Keratinocyte (primary cell): Measurements from ENCODE around the gene EFCAB10. TPM values are rescaled to one million over a fixed set of nuclear protein-coding genes. Genes with fewer than 3 reads are reported as not detected.
"Not testable (repeated sequence)": the region's sequence is repeated elsewhere in the genome, so short reads cannot be mapped to it uniquely, and the experiment has no call there.

ENCODE experiments used
- DNase-seq: peaks from one replicate; pipeline ENCODE4 v3.0.0-alpha.2; 2011; ENCODE audit warnings: low read depth, missing footprints, low spot score
- FAIRE-seq: peaks from 2 replicates; lab custom pipeline; 2011; peaks lifted over from hg19 to GRCh38; lab: Jason Lieb, UNC
- H2AFZ ChIP-seq: 2 replicates; pipeline ENCODE4 v1.6.0; 2012; ENCODE audit warnings: low read length, control low read depth, inconsistent platforms; ENCODE audit not compliant: control insufficient read depth
- H3K27ac ChIP-seq: 2 replicates; pipeline ENCODE4 v1.5.1; 2011; ENCODE audit warnings: low read length; ENCODE audit not compliant: control insufficient read depth, insufficient read depth
- H3K27me3 ChIP-seq: 3 replicates; pipeline ENCODE4 v1.6.0; 2011; ENCODE audit warnings: low read length; ENCODE audit not compliant: control insufficient read depth, insufficient read depth; ENCODE audit errors: extremely low read depth
- H3K36me3 ChIP-seq, 2 experiments: 2 replicates in 1 of 2; 3 replicates in 1 of 2; pipeline ENCODE4 v1.5.1; 2011; ENCODE audit warnings: low read length in 2 of 2, mild to moderate bottlenecking in 1 of 2; ENCODE audit not compliant: control insufficient read depth in 2 of 2, insufficient read depth in 2 of 2; ENCODE audit errors: extremely low read depth in 1 of 2
- H3K4me1 ChIP-seq: 3 replicates; pipeline ENCODE4 v1.5.1; 2011; ENCODE audit warnings: low read length; ENCODE audit not compliant: control insufficient read depth, insufficient read depth; ENCODE audit errors: extremely low read depth
- H3K4me2 ChIP-seq: 3 replicates; pipeline ENCODE4 v1.6.0; 2011; ENCODE audit warnings: low read depth, low read length; ENCODE audit not compliant: control insufficient read depth, insufficient read depth; ENCODE audit errors: extremely low read depth
- H3K4me3 ChIP-seq, 3 experiments: fragments of 200-600 bp in 1 of 3; sonication (generic) in 1 of 3; 2 replicates in 2 of 3; 3 replicates in 1 of 3; pipeline ENCODE4 v1.5.1; 2011 to 2016; ENCODE audit warnings: low read length in 3 of 3, mild to moderate bottlenecking in 3 of 3, control low read depth in 2 of 3, inconsistent platforms in 1 of 3, low read depth in 1 of 3, mixed read lengths in 1 of 3, mixed run types in 1 of 3, moderate library complexity in 1 of 3; ENCODE audit not compliant: control insufficient read depth in 2 of 3, insufficient read depth in 2 of 3; ENCODE audit errors: extremely low read depth in 1 of 3
- H3K79me2 ChIP-seq: 2 replicates; pipeline ENCODE4 v1.6.0; 2012; ENCODE audit warnings: low read length; ENCODE audit not compliant: control insufficient read depth, insufficient read depth
- H3K9ac ChIP-seq: 3 replicates; pipeline ENCODE4 v1.6.0; 2011; ENCODE audit warnings: low read length; ENCODE audit not compliant: control insufficient read depth, insufficient read depth; ENCODE audit errors: extremely low read depth
- H3K9me1 ChIP-seq: 3 replicates; pipeline ENCODE4 v1.6.0; 2011; ENCODE audit warnings: low read length; ENCODE audit not compliant: control insufficient read depth, insufficient read depth; ENCODE audit errors: extremely low read depth
- H3K9me3 ChIP-seq: 2 replicates; pipeline ENCODE4 v1.5.1; 2012; ENCODE audit warnings: low read depth, low read length; ENCODE audit not compliant: control insufficient read depth
- H4K20me1 ChIP-seq: 3 replicates; pipeline ENCODE4 v1.6.0; 2011; ENCODE audit warnings: low read length; ENCODE audit not compliant: control insufficient read depth, insufficient read depth; ENCODE audit errors: extremely low read depth
- EZH2 ChIP-seq: IDR thresholded peaks from one replicate; pipeline ENCODE4 v1.6.1; 2012; ENCODE audit warnings: inconsistent platforms, mild to moderate bottlenecking, low read length, moderate library complexity
- dilution Hi-C: fragments of 300-500 bp; cut with MboI; formaldehyde crosslinking; loops from one replicate; pipeline ENCODE4 v1.7.0; 2020; ENCODE audit warnings: low sequenced_read_pairs; ENCODE audit not compliant: extremely low pct_ligation_motif_present
- polyA plus RNA-seq, 5 experiments: library from polyadenylated mRNA; depleted of rRNA in 3 of 5; stranded (reverse) in 3 of 5; stranded (forward) in 1 of 5; unstranded in 1 of 5; fragments of >200 nt; gene quantifications; 1 replicate in 1 of 5; 2 replicates in 3 of 5; 3 replicates in 1 of 5; pipeline versions ENCODE4 v1.2.1 to v1.2.3, GENCODE V29; 2011 to 2012; ENCODE audit warnings: missing spikeins in 2 of 5, low read depth in 1 of 5, low replicate concordance in 1 of 5
- TF ChIP-seq, protein P1 (sequence below), 3 experiments: IDR thresholded peaks in 1 of 3; conservative IDR thresholded peaks in 1 of 3; optimal IDR thresholded peaks in 1 of 3; 2 replicates in 2 of 3; 3 replicates in 1 of 3; pipeline versions ENCODE3 to v1.5.1; 2011; ENCODE audit warnings: low read length in 3 of 3, mild to moderate bottlenecking in 3 of 3, moderate library complexity in 2 of 3, control low read depth in 1 of 3, inconsistent platforms in 1 of 3; ENCODE audit not compliant: insufficient read depth in 2 of 3; ENCODE audit errors: extremely low read depth in 1 of 3

Gene EFCAB10
- polyA plus RNA-seq, 1 donor (not counting 4 experiments of a cell fraction or from before 2014, with no cell fraction given): not detected

DNA sequence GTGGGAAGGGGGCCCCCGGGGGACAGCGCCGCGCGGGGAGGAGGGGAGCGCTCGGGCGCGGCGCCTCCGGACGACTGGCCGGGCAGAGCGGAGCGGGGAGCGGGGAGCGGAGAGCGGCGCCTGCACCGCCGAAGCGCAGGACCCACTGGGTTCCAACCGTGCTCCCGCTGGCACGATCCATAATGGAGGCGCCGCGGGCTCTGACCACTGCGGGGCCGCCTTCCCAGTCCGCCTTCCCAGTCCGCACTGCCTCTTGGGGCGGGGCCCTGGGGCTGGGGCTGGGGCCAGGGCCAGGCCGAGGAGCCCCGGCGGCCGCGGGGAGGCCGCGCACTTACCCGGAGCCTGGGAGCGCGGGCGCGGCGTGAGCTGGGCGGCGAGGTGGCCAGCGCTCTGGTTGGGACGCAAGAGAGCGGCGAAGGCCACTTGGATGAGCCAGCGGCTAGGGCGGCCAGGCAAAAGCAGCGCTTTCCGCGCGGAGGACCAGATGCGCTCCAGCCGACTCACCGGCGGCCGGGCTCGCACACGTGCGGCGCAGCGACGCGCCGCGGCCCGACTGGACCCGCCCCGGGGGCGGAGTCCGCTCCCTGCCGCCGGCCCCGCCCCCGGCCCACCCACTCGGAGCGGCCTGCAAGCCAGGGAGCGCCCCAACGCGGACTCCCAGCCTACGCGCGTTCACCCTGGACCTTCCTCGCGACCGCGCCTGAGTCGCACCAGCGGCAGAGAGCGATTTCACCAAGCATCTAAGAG lies 59.4 kb downstream of the EFCAB10 start, which contains the start of gene PUS7:
TSS of gene PUS7 (minus strand) at position 555 of the 747 bp plus-strand sequence. CDS start 13,759 bp downstream, outside the sequence.
- peak within 1 kb of the TSS; percentile 90 for H3K4me2 ChIP-seq
- H3K9me1 ChIP-seq: no peaks in the 10 kb centered on the region
- peak; percentile 26 for DNase-seq
- peak within 1 kb of the TSS; percentile 97 for H2AFZ ChIP-seq
- H4K20me1 ChIP-seq: no peaks in the 10 kb centered on the region
- no peak for TF ChIP-seq EZH2
- TF ChIP-seq, protein P1, sequence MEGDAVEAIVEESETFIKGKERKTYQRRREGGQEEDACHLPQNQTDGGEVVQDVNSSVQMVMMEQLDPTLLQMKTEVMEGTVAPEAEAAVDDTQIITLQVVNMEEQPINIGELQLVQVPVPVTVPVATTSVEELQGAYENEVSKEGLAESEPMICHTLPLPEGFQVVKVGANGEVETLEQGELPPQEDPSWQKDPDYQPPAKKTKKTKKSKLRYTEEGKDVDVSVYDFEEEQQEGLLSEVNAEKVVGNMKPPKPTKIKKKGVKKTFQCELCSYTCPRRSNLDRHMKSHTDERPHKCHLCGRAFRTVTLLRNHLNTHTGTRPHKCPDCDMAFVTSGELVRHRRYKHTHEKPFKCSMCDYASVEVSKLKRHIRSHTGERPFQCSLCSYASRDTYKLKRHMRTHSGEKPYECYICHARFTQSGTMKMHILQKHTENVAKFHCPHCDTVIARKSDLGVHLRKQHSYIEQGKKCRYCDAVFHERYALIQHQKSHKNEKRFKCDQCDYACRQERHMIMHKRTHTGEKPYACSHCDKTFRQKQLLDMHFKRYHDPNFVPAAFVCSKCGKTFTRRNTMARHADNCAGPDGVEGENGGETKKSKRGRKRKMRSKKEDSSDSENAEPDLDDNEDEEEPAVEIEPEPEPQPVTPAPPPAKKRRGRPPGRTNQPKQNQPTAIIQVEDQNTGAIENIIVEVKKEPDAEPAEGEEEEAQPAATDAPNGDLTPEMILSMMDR (optimal IDR thresholded peaks at IDR 0.05 in 1 of 3, IDR thresholded peaks at IDR 0.05 in 1 of 3, conservative IDR thresholded peaks at IDR 0.05 in 1 of 3; ENCODE audit: extremely low read depth in 1 of 3, insufficient read depth in 2 of 3, low read length in 3 of 3): no peak
- no peaks in the 10 kb centered on the region for H3K27me3 ChIP-seq
- peaks cover 0 to 8% of the 10 kb centered on the region in 2 experiments for H3K36me3 ChIP-seq
- peak within 1 kb of the TSS; percentile 89 for H3K9ac ChIP-seq
- dilution Hi-C loops: no loop called here
- peak within 1 kb of the TSS; percentile 66 for H3K27ac ChIP-seq
- no peak for FAIRE-seq
- H3K4me1 ChIP-seq: peaks cover 10% of the 10 kb centered on the region
- no peaks in the 10 kb centered on the region for H3K9me3 ChIP-seq
- peak within 1 kb of the TSS; percentile 81 to 95 (median 94) for H3K4me3 ChIP-seq
- H3K79me2 ChIP-seq: peaks cover 41% of the 10 kb centered on the region

DNA sequence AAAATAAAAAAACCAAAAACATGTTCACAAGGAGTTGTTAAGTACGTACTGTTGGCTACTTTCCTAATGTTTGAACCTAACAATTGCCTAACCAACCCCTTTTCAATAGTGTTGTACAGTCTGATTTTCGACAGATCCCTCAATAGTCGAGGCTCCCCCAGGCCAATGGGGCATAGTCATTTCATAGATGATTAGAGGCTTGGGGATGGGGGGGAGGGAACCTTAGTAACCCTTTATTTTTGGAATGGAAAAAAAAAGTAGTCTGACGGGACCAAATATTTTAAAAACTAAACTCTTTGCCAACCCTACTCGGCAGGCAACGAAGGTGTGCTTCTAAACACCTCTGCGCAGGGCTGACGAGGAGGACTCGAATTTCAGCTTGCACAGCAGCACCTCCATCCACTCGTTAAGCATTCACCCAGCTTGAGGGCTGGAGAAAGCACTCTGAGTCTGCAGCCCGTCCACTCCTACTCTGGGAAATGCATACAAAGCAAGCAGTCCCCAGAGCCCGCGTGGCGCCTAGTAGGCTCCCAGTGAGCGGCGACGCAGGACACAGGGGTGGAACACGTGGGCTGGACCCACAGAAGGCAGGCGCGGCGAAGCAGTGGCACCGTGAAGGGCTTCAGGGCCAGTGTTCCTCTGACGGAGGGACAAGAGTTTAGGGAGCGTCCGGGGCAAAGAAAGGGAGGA lies 60.1 kb downstream of the EFCAB10 start:
- TF ChIP-seq EZH2: no peak
- TF ChIP-seq, protein P1 (optimal IDR thresholded peaks at IDR 0.05 in 1 of 3, IDR thresholded peaks at IDR 0.05 in 1 of 3, conservative IDR thresholded peaks at IDR 0.05 in 1 of 3; ENCODE audit: extremely low read depth in 1 of 3, insufficient read depth in 2 of 3, low read length in 3 of 3): no peak
- H3K79me2 ChIP-seq: peaks cover 48% of the 10 kb centered on the region
- H4K20me1 ChIP-seq: no peaks in the 10 kb centered on the region
- H3K9me3 ChIP-seq: no peaks in the 10 kb centered on the region
- H3K9me1 ChIP-seq: no peaks in the 10 kb centered on the region
- no peaks in the 10 kb centered on the region for H3K27me3 ChIP-seq
- dilution Hi-C loops: no loop called here
- DNase-seq (no peak), FAIRE-seq (no peak)
- H3K27ac ChIP-seq: peak overlapping the region; percentile 66
- peak overlapping the region; percentile 82 for H2AFZ ChIP-seq
- H3K4me3 ChIP-seq: peak overlapping the region; percentile 81 to 95 (median 94)
- H3K9ac ChIP-seq: peak overlapping the region; percentile 89
- peaks cover 10% of the 10 kb centered on the region for H3K4me1 ChIP-seq
- H3K4me2 ChIP-seq: peak overlapping the region; percentile 90
- peaks cover 1 to 8% of the 10 kb centered on the region in 2 experiments for H3K36me3 ChIP-seq

GRCh38 chr7:105520620-105521019 lies 60.7 kb downstream of the EFCAB10 start:
- H3K36me3 ChIP-seq, H4K20me1 ChIP-seq, H2AFZ ChIP-seq, FAIRE-seq, H3K27ac ChIP-seq, H3K27me3 ChIP-seq, dilution Hi-C loops, H3K4me1 ChIP-seq, DNase-seq, H3K9me1 ChIP-seq, H3K9me3 ChIP-seq: not testable (repeated sequence)
- peak overlapping the region; percentile 81 to 95 (median 94) for H3K4me3 ChIP-seq
- peaks cover 52% of the 10 kb centered on the region for H3K79me2 ChIP-seq
- peak overlapping the region; percentile 90 for H3K4me2 ChIP-seq
- peak overlapping the region; percentile 89 for H3K9ac ChIP-seq
